Ishikawa (cell line): ENCODE data around the gene SLC26A11.

ENCODE experiments used
- CEBPB ChIP-seq: IDR thresholded peaks from 2 replicates; pipeline ENCODE4 v1.6.1; 2012
- CREB1 ChIP-seq: IDR thresholded peaks from 2 replicates; pipeline ENCODE4 v1.6.1; 2012; ENCODE audit warnings: low read depth
- EGR1 ChIP-seq: IDR thresholded peaks from 2 replicates; pipeline ENCODE4 v1.6.1; 2012
- EP300 ChIP-seq: IDR thresholded peaks from 2 replicates; pipeline ENCODE4 v1.6.1; 2012; ENCODE audit warnings: borderline replicate concordance
- FOXM1 ChIP-seq: IDR thresholded peaks from 2 replicates; pipeline ENCODE4 v1.6.1; 2012; ENCODE audit warnings: low read depth, borderline replicate concordance
- MAX ChIP-seq: IDR thresholded peaks from 2 replicates; pipeline ENCODE4 v1.6.1; 2012
- NFIC ChIP-seq: IDR thresholded peaks from 2 replicates; pipeline ENCODE4 v1.6.1; 2012
- RAD21 ChIP-seq: IDR thresholded peaks from 2 replicates; pipeline ENCODE4 v1.6.1; 2012; ENCODE audit warnings: low read depth
- REST ChIP-seq: IDR thresholded peaks from 2 replicates; pipeline ENCODE4 v1.6.1; 2012; ENCODE audit warnings: low read depth, mild to moderate bottlenecking
- TAF1 ChIP-seq: IDR thresholded peaks from 2 replicates; pipeline ENCODE4 v1.6.1; 2012; ENCODE audit warnings: low read depth, mild to moderate bottlenecking
- TCF12 ChIP-seq: IDR thresholded peaks from 2 replicates; pipeline ENCODE4 v1.6.1; 2012; ENCODE audit warnings: low read depth
- TEAD4 ChIP-seq: IDR thresholded peaks from 2 replicates; pipeline ENCODE4 v1.6.1; 2012
- USF1 ChIP-seq: IDR thresholded peaks from 2 replicates; pipeline ENCODE4 v1.6.1; 2012
- YY1 ChIP-seq: IDR thresholded peaks from 2 replicates; pipeline ENCODE4 v1.6.1; 2012; ENCODE audit warnings: low read depth
- ZBTB7A ChIP-seq: IDR thresholded peaks from 2 replicates; pipeline ENCODE4 v1.6.1; 2012; ENCODE audit warnings: low read depth

SLC26A11 gene

GRCh38 chr17:80272366-80272765 lies 52.1 kb downstream of the SLC26A11 start:
- TF ChIP-seq TCF12 (no peak), REST (no peak), EGR1 (no peak), RAD21 (no peak), NFIC (no peak), USF1 (no peak), ZBTB7A (no peak), TEAD4 (no peak), MAX (no peak), FOXM1 (no peak), CREB1 (no peak), EP300 (no peak), YY1 (no peak), TAF1 (no peak), CEBPB (no peak)

GRCh38 chr17:80274331-80274730 lies 54.1 kb downstream of the SLC26A11 start:
- TF ChIP-seq RAD21: no peak
- TF ChIP-seq REST: no peak
- no peak for TF ChIP-seq ZBTB7A
- TF ChIP-seq USF1: no peak
- no peak for TF ChIP-seq NFIC
- no peak for TF ChIP-seq MAX
- no peak for TF ChIP-seq TCF12
- no peak for TF ChIP-seq YY1
- TF ChIP-seq TEAD4: no peak
- no peak for TF ChIP-seq CEBPB
- TF ChIP-seq TAF1: no peak
- no peak for TF ChIP-seq FOXM1
- no peak for TF ChIP-seq EP300
- TF ChIP-seq CREB1: no peak
- TF ChIP-seq EGR1: no peak

GRCh38 chr17:80274871-80275449 lies 54.7 kb downstream of the SLC26A11 start:
- TF ChIP-seq TCF12 (no peak), CEBPB (no peak), MAX (no peak), RAD21 (no peak), TAF1 (no peak), EP300 (no peak), CREB1 (no peak), USF1 (no peak), REST (no peak), FOXM1 (no peak), TEAD4 (no peak), NFIC (no peak), ZBTB7A (no peak), EGR1 (no peak), YY1 (no peak)
